ENCODE data around the gene VPS33A. TPM values are rescaled to one million over a fixed set of nuclear protein-coding genes. Genes with fewer than 3 reads are reported as not detected.
"Not testable (repeated sequence)": the region's sequence is repeated elsewhere in the genome, so short reads cannot be mapped to it uniquely, and the experiment has no call there.

The VPS33A gene
- total RNA-seq, 1 donor from 2014 or later = 15.1 TPM

- TF ChIP-seq CTCF (conservative IDR thresholded peaks at IDR 0.05; ENCODE audit: low read depth, low read length) = no peak
- no peak overlapping the region for H3K4me3 ChIP-seq (ENCODE audit: low read depth, low read length)
- DNase-seq (ENCODE audit: low read depth) = no peak
Observed at GRCh38 chr12:122291431-122291830, 25.1 kb upstream of the VPS33A start.

- TF ChIP-seq CTCF (conservative IDR thresholded peaks at IDR 0.05; ENCODE audit: low read depth, low read length) = no peak
- no peak for DNase-seq (ENCODE audit: low read depth)
- H3K4me3 ChIP-seq (ENCODE audit: low read depth, low read length) = no peak overlapping the region
Observed at GRCh38 chr12:122283680-122284079, 17.4 kb upstream of the VPS33A start.

- TF ChIP-seq CTCF (conservative IDR thresholded peaks at IDR 0.05; ENCODE audit: low read depth, low read length) = no peak
- DNase-seq (ENCODE audit: low read depth) = no peak
Observed at GRCh38 chr12:122282061-122282460, 15.8 kb upstream of the VPS33A start.

GRCh38 chr12:122276242-122276641 lies 9.9 kb upstream of the VPS33A start:
- DNase-seq (ENCODE audit: low read depth) = no peak
- TF ChIP-seq CTCF (conservative IDR thresholded peaks at IDR 0.05; ENCODE audit: low read depth, low read length) = no peak
- H3K4me3 ChIP-seq (ENCODE audit: low read depth, low read length) = no peak overlapping the region

More at GRCh38 chr12:122282061-122282460, 15.8 kb upstream of the VPS33A start:
- no peak overlapping the region for H3K4me3 ChIP-seq (ENCODE audit: low read depth, low read length)

- H3K4me3 ChIP-seq (ENCODE audit: low read depth, low read length) = no peak overlapping the region
- no peak for TF ChIP-seq CTCF (conservative IDR thresholded peaks at IDR 0.05; ENCODE audit: low read depth, low read length)
- no peak for DNase-seq (ENCODE audit: low read depth)
Observed at GRCh38 chr12:122275459-122275858, 9.2 kb upstream of the VPS33A start.

GRCh38 chr12:122265886-122266229 lies 436 bp downstream of the VPS33A start:
- TF ChIP-seq CTCF (conservative IDR thresholded peaks at IDR 0.05; ENCODE audit: low read depth, low read length) = no peak
- no peak for DNase-seq (ENCODE audit: low read depth)
- H3K4me3 ChIP-seq (ENCODE audit: low read depth, low read length) = peak overlapping the region; percentile 98

- TF ChIP-seq CTCF (conservative IDR thresholded peaks at IDR 0.05; ENCODE audit: low read depth, low read length) = no peak
- DNase-seq (ENCODE audit: low read depth) = no peak
- peak overlapping the region; percentile 98 for H3K4me3 ChIP-seq (ENCODE audit: low read depth, low read length)
Observed at GRCh38 chr12:122265476-122265875, 818 bp downstream of the VPS33A start.

- not testable (repeated sequence) for H3K4me3 ChIP-seq (ENCODE audit: low read depth, low read length); DNase-seq (ENCODE audit: low read depth)
Observed at GRCh38 chr12:122260735-122261134, 5.6 kb downstream of the VPS33A start.

GRCh38 chr12:122258939-122259338 lies 7.4 kb downstream of the VPS33A start:
- not testable (repeated sequence) for H3K4me3 ChIP-seq (ENCODE audit: low read depth, low read length); DNase-seq (ENCODE audit: low read depth)

GRCh38 chr12:122258462-122258861 lies 7.8 kb downstream of the VPS33A start:
- H3K4me3 ChIP-seq (ENCODE audit: low read depth, low read length); DNase-seq (ENCODE audit: low read depth): not testable (repeated sequence)
